CD4-positive, CD25-positive, alpha-beta regulatory T cell (primary cell): ENCODE results near the gene GUCY1A2. TPM values are rescaled to one million over a fixed set of nuclear protein-coding genes. Genes with fewer than 3 reads are reported as not detected.

Experiments
- ATAC-seq, 2 donors: fragments of 150-1000 bp; cut with Tn5 transposase; one replicate each; pipeline ENCODE4 v1.10.0; 2021; ENCODE audit warnings: low read depth in 2 of 2, moderate number of reproducible peaks in 2 of 2, moderate library complexity in 1 of 2
- DNase-seq, 3 donors: peaks; one replicate each; pipeline versions ENCODE4 v3.0.0 to v3.0.0-alpha.2; 2012 to 2022; ENCODE audit warnings: mixed read lengths in 1 of 3
- H3K27ac ChIP-seq: one replicate; pipeline ENCODE4 v1.7.0; 2013; ENCODE audit warnings: mild to moderate bottlenecking, low read length; ENCODE audit not compliant: insufficient read depth, poor library complexity, severe bottlenecking
- H3K27me3 ChIP-seq: one replicate; pipeline ENCODE4 v1.7.0; 2013; ENCODE audit warnings: low read length; ENCODE audit not compliant: control insufficient read depth, insufficient read depth
- H3K36me3 ChIP-seq: one replicate; pipeline ENCODE4 v1.7.0; 2013; ENCODE audit warnings: mild to moderate bottlenecking, low read length, moderate library complexity; ENCODE audit not compliant: control insufficient read depth, insufficient read depth
- H3K4me1 ChIP-seq: 2 replicates; pipeline ENCODE4 v1.7.0; 2013; ENCODE audit warnings: mild to moderate bottlenecking, low read length; ENCODE audit not compliant: insufficient read depth, control insufficient read depth, poor library complexity, severe bottlenecking
- H3K4me3 ChIP-seq: one replicate; pipeline ENCODE4 v1.7.0; 2013; ENCODE audit warnings: low read depth, mild to moderate bottlenecking, low read length, moderate library complexity
- H3K9me3 ChIP-seq, 2 experiments: 1 replicate in 1 of 2; 2 replicates in 1 of 2; pipeline ENCODE4 v1.7.0; 2013; ENCODE audit warnings: low read length in 2 of 2, mild to moderate bottlenecking in 1 of 2, moderate library complexity in 1 of 2; ENCODE audit not compliant: control insufficient read depth in 2 of 2
- H3K27ac Mint-ChIP-seq, 3 donors: one replicate each; pipeline ENCODE4 v1.8.0; 2020 to 2022; ENCODE audit warnings: mild to moderate bottlenecking in 3 of 3, mixed read lengths in 3 of 3, moderate library complexity in 2 of 3
- H3K27me3 Mint-ChIP-seq: one replicate; pipeline ENCODE4 v1.8.0; 2022; ENCODE audit warnings: mild to moderate bottlenecking, mixed read lengths
- H3K36me3 Mint-ChIP-seq: one replicate; pipeline ENCODE4 v1.8.0; 2020; ENCODE audit warnings: mixed read lengths
- H3K4me1 Mint-ChIP-seq, 4 donors: one replicate each; pipeline ENCODE4 v1.8.0; 2020 to 2022; ENCODE audit warnings: mixed read lengths in 4 of 4, mild to moderate bottlenecking in 1 of 4
- H3K4me3 Mint-ChIP-seq, 4 donors: one replicate each; pipeline ENCODE4 v1.8.0; 2020 to 2022; ENCODE audit warnings: mild to moderate bottlenecking in 4 of 4, mixed read lengths in 4 of 4, moderate library complexity in 3 of 4
- H3K9me3 Mint-ChIP-seq, 7 donors: one replicate each; pipeline ENCODE4 v1.8.0; 2020 to 2022; ENCODE audit warnings: mixed read lengths in 7 of 7, mild to moderate bottlenecking in 3 of 7, moderate library complexity in 2 of 7
- polyA plus RNA-seq, 4 donors: library from polyadenylated mRNA; unstranded; fragments of 300-500 nt; fragmentation: Illumina TruSeq; gene quantifications; one replicate each; pipeline ENCODE4 v1.2.3, GENCODE V29; 2021
- total RNA-seq: library from RNA; stranded (reverse); gene quantifications from one replicate; pipeline ENCODE4 v1.2.3, GENCODE V29; 2022

The GUCY1A2 gene
- total and polyA plus RNA-seq, 5 donors from 2014 or later = not detected

DNA sequence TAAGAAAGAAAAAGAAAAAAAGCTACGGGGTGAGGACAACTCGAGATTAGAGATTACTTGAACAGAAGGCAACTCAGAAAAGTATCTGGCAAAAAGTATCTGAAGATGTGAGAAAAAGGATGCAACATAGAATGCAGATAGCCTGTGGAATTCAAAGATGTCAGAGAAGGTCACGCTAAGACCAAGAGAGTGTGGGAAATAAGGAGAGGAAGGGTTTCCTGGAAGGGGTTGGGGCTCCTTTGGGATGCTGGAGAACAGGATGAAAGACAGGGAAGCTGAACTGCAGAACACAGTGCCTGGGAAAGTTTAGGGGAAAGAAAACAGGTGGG, 1.2 kb downstream of the GUCY1A2 start:
- H3K36me3 ChIP-seq = no peaks in the 10 kb centered on the region
- H3K4me3 Mint-ChIP-seq = peak overlapping the region in 1 of 4 donors; percentile 13
- no peaks in the 10 kb centered on the region for H3K4me1 ChIP-seq
- no peaks in the 10 kb centered on the region for H3K36me3 Mint-ChIP-seq
- peaks cover 19% of the 10 kb centered on the region for H3K27me3 ChIP-seq
- H3K4me3 ChIP-seq = no peak overlapping the region
- peaks cover 50% of the 10 kb centered on the region for H3K27me3 Mint-ChIP-seq
- H3K27ac Mint-ChIP-seq = no peak overlapping the region
- peaks cover 0 to 2% of the 10 kb centered on the region in 2 experiments for H3K9me3 ChIP-seq
- peaks cover 0 to 5% (median 0%) of the 10 kb centered on the region in 7 donors for H3K9me3 Mint-ChIP-seq
- DNase-seq (no peak), ATAC-seq (no peak)
- no peak overlapping the region for H3K27ac ChIP-seq
- H3K4me1 Mint-ChIP-seq = peaks cover 0 to 7% (median 4%) of the 10 kb centered on the region in 4 donors

DNA sequence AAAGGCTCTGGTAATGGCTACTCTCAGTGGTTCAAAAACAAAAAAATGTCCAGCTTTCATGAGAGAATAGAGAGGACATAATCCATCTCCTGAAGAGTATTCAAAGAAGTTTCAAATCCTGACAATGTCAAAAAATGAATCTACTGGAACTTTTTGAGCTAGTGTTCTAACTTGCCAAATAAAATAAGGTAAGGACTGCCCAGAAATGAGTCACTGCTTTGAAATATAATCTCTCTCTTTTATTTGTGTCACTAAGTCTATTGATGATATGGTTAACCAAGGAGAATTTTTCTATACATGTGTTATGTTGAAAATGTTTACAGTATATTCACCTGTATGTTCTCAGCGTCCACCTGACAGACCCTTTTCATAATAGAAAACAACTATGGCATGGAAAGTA, 3.4 kb downstream of the GUCY1A2 start:
- Histone ChIP-seq H3K9me3 (peaks cover 0 to 2% of the 10 kb centered on the region in 2 experiments), H3K27me3 (peaks cover 19% of the 10 kb centered on the region), H3K4me3 (no peak overlapping the region), H3K4me1 (no peaks in the 10 kb centered on the region), H3K27ac (no peak overlapping the region), H3K36me3 (no peaks in the 10 kb centered on the region)
- Mint-ChIP-seq H3K9me3 (peaks cover 0 to 3% (median 0%) of the 10 kb centered on the region in 7 donors), H3K36me3 (no peaks in the 10 kb centered on the region), H3K27me3 (peaks cover 42% of the 10 kb centered on the region), H3K4me1 (peaks cover 0 to 7% (median 4%) of the 10 kb centered on the region in 4 donors), H3K4me3 (no peak overlapping the region), H3K27ac (no peak overlapping the region)
- no peak for DNase-seq
- no peak for ATAC-seq

DNA sequence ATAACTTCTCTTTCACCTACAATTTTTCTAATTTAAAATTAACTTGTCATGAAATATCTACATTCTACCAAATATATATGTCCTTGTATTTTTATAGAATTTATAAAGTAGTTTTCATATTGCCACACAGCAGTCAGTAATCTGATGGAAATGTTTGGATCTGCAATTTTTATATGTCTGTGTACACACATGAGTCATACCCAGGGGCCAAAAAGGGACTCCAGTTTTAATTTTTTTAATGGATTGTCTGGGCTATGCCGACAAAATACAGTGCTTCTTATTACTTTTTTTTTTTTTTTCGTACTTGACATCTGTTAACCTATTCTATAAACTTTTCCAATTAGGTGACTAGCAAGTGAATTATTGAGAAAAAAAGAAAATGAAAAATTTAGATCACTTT, 6.3 kb downstream of the GUCY1A2 start:
- Mint-ChIP-seq H3K4me3 (no peak overlapping the region), H3K27ac (no peak overlapping the region), H3K36me3 (no peaks in the 10 kb centered on the region), H3K4me1 (peaks cover 0 to under 1% (median under 1%) of the 10 kb centered on the region in 4 donors), H3K9me3 (peaks cover 0 to 5% (median 1%) of the 10 kb centered on the region in 7 donors), H3K27me3 (peaks cover 25% of the 10 kb centered on the region)
- no peaks in the 10 kb centered on the region for H3K4me1 ChIP-seq
- peaks cover 10% of the 10 kb centered on the region for H3K27me3 ChIP-seq
- H3K36me3 ChIP-seq = no peaks in the 10 kb centered on the region
- ATAC-seq = no peak
- H3K4me3 ChIP-seq = no peak overlapping the region
- H3K27ac ChIP-seq = no peak overlapping the region
- no peaks in the 10 kb centered on the region for H3K9me3 ChIP-seq
- no peak for DNase-seq

DNA sequence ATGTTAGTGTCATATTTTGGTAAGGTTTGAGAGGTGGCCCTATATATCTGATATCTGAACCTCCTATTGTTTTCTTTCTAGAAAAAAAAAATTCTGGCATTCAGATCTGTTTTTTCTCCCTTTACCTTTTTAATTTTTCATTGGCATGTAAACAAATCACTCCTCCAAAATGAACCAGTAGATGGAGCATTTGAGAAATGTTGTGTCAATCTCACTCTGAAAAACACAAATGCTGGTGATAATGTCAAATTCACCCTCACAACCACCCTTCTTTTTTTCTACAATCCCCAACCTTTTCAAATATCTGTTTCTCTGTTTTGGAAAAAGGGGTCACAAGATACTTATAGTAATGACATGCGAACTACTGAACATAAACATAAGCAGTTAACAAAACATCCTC, 9.1 kb downstream of the GUCY1A2 start:
- H3K27me3 ChIP-seq = no peaks in the 10 kb centered on the region
- H3K36me3 Mint-ChIP-seq = no peaks in the 10 kb centered on the region
- no peak overlapping the region for H3K27ac ChIP-seq
- no peaks in the 10 kb centered on the region for H3K9me3 ChIP-seq
- H3K4me3 ChIP-seq = no peak overlapping the region
- H3K9me3 Mint-ChIP-seq = peaks cover 0 to 4% (median 2%) of the 10 kb centered on the region in 7 donors
- peaks cover 4% of the 10 kb centered on the region for H3K27me3 Mint-ChIP-seq
- no peak overlapping the region for H3K4me3 Mint-ChIP-seq
- H3K36me3 ChIP-seq = no peaks in the 10 kb centered on the region
- ATAC-seq (no peak), DNase-seq (no peak)
- no peak overlapping the region for H3K27ac Mint-ChIP-seq
- H3K4me1 ChIP-seq = no peaks in the 10 kb centered on the region
- H3K4me1 Mint-ChIP-seq = no peaks in the 10 kb centered on the region

DNA sequence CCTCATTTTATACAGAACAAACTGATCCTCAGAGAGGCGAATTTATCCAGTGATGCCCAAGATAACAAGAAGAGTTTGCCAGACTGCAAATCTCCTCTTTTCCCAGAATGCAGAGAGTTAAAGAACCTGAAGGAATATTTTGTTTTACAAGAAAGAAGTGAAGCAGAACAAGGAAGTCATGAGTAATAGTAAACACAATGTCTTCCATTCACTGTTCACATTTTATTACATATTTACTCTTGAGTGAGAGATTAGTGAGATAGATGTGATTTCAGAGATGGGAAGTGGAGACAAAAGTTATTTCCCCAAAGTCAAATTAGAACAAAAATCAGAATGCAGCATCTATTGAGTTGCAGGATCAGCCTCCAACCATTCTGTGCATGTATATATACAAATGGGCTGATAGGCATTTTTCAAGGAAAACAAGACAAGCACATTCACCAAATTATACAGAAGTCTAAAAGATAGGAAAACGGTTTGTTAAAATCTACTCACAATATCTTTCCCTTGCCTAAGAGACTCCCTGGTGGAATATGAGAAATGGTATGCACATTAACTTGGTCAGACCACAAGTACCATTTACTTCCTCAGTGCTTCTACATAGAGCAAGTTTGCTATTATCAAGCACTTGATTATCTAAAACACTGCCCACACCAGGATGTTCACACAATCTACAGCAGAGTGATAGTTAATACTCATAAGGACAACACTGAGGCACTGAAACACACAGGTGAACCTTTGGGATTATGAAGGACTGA, 12.0 kb downstream of the GUCY1A2 start:
- Mint-ChIP-seq H3K9me3 (peaks cover 0 to 5% (median 2%) of the 10 kb centered on the region in 7 donors), H3K4me3 (no peak overlapping the region), H3K27me3 (no peaks in the 10 kb centered on the region), H3K36me3 (no peaks in the 10 kb centered on the region), H3K27ac (no peak overlapping the region), H3K4me1 (no peaks in the 10 kb centered on the region)
- DNase-seq (no peak), ATAC-seq (no peak)
- no peaks in the 10 kb centered on the region for H3K27me3 ChIP-seq
- H3K27ac ChIP-seq = no peak overlapping the region
- no peaks in the 10 kb centered on the region for H3K4me1 ChIP-seq
- H3K9me3 ChIP-seq = no peaks in the 10 kb centered on the region
- no peak overlapping the region for H3K4me3 ChIP-seq
- H3K36me3 ChIP-seq = no peaks in the 10 kb centered on the region

DNA sequence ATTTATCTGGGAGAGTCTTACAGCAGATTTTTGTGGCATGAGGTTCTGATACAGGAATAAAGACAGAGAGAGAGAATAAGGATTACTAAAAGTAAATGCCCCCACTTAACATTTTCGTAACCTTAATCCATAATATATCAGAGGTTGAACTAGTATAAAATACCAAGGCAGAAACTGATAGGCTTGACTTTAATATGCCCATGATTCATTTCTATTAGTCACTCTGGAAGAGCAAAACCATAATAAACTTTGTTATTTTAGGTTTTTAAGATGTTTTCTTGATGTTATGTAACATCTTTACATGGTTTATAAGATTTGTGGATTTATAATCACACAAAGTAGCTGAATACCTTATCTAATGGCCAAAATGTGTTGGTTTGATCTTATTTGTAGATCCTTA, 19.1 kb downstream of the GUCY1A2 start:
- Mint-ChIP-seq H3K27ac (no peak overlapping the region), H3K9me3 (peaks cover 0 to 5% (median 2%) of the 10 kb centered on the region in 7 donors)

DNA sequence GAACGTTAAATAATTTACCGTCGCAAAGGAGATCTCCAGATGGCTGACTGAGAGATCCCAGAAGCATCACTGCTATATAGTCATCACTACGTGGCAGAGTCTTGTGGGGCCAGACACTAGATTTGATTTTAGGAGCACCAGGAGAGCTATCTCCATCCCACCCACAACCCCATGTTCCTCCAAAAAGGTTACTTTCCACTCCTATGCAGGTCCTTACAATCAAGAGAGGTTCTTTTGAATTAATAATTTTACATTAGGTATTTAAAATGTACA, 19.4 kb downstream of the GUCY1A2 start:
- Mint-ChIP-seq H3K36me3 (no peaks in the 10 kb centered on the region), H3K9me3 (peaks cover 0 to 5% (median 2%) of the 10 kb centered on the region in 7 donors), H3K4me1 (no peaks in the 10 kb centered on the region), H3K4me3 (no peak overlapping the region), H3K27me3 (no peaks in the 10 kb centered on the region), H3K27ac (no peak overlapping the region)
- Histone ChIP-seq H3K36me3 (no peaks in the 10 kb centered on the region), H3K9me3 (no peaks in the 10 kb centered on the region), H3K27ac (no peak overlapping the region), H3K4me1 (no peaks in the 10 kb centered on the region), H3K4me3 (no peak overlapping the region), H3K27me3 (no peaks in the 10 kb centered on the region)
- ATAC-seq (no peak), DNase-seq (no peak)

More for the DNA sequence above, 19.1 kb downstream of the GUCY1A2 start:
- H3K36me3 Mint-ChIP-seq = no peaks in the 10 kb centered on the region
- no peaks in the 10 kb centered on the region for H3K4me1 Mint-ChIP-seq
- no peak for ATAC-seq
- no peaks in the 10 kb centered on the region for H3K27me3 Mint-ChIP-seq
- Histone ChIP-seq H3K27ac (no peak overlapping the region), H3K9me3 (no peaks in the 10 kb centered on the region), H3K36me3 (no peaks in the 10 kb centered on the region), H3K4me1 (no peaks in the 10 kb centered on the region), H3K27me3 (no peaks in the 10 kb centered on the region), H3K4me3 (no peak overlapping the region)
- no peak for DNase-seq
- no peak overlapping the region for H3K4me3 Mint-ChIP-seq
